ENCODE data around the gene ZFP82.

The ZFP82 gene

DNA sequence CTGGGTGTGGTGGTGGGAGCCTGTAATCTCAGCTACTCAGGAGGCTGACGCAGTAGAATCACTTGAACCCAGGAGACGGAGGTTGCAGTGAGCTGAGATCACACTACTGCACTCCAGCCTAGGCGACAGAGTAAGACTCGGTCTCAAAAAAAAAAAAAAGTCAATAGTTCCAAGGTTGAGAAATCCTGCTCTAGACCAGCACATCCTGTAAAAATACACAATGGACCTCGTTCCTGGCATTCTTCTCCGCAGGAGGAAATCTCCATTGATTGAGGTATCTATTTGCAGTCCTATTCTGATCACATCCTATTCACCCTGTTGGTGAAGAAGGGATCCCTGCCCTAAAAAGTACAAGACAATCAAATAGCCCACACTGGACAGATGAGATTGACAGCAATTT, 54.6 kb downstream of the ZFP82 start:
- DNase-seq = no peak
